ENCODE results near the gene ELFN1.

GRCh38 chr7:1717095-1717483, 47.0 kb downstream of the ELFN1 start:
- TF ChIP-seq EZH2 (IDR thresholded peaks at IDR 0.05; ENCODE audit: borderline replicate concordance, low read depth, low read length) (no peak), CTCF (IDR thresholded peaks at IDR 0.05 in 2 of 3, conservative IDR thresholded peaks at IDR 0.05 in 1 of 3; ENCODE audit: insufficient read depth in 2 of 3, low read depth in 1 of 3, low read length in 3 of 3) (no peak)
